HTERT RPE-1 (cell line): ENCODE results near the gene CD151.

Source experiments
- in situ Hi-C: fragments of 300-500 bp; cut with MboI; formaldehyde crosslinking; loops from 4 replicates; pipeline ENCODE4 v1.14.3; 2020; ENCODE audit warnings: low sequenced_read_pairs

The CD151 gene

GRCh38 chr11:855330-855674, 22.6 kb downstream of the CD151 start:
- in situ Hi-C loops: no loop called here

- in situ Hi-C loops: no loop called here
These were observed 23.0 kb downstream of the CD151 start for GRCh38 chr11:855796-856195.

GRCh38 chr11:856397-856796, 23.6 kb downstream of the CD151 start:
- in situ Hi-C loops: no loop called here

GRCh38 chr11:858053-858761, 25.5 kb downstream of the CD151 start:
- in situ Hi-C loops: no loop called here

- in situ Hi-C loops: no loop called here
These were observed 26.1 kb downstream of the CD151 start for GRCh38 chr11:858762-859339.

- in situ Hi-C loops: no loop called here
These were observed 26.8 kb downstream of the CD151 start for GRCh38 chr11:859394-860131.

- in situ Hi-C loops: no loop called here
These were observed 27.7 kb downstream of the CD151 start for GRCh38 chr11:860234-861104.

- in situ Hi-C loops: no loop called here
These were observed 28.3 kb downstream of the CD151 start for GRCh38 chr11:861105-861479.

- in situ Hi-C loops: no loop called here
These were observed 29.4 kb downstream of the CD151 start for GRCh38 chr11:862081-862661.

GRCh38 chr11:862696-863022, 29.9 kb downstream of the CD151 start:
- in situ Hi-C loops: no loop called here

- in situ Hi-C loops: no loop called here
These were observed 30.5 kb downstream of the CD151 start for GRCh38 chr11:863023-863909.

- in situ Hi-C loops: no loop called here
These were observed 31.4 kb downstream of the CD151 start for GRCh38 chr11:863910-864827.

- in situ Hi-C loops: no loop called here
These were observed 32.1 kb downstream of the CD151 start for GRCh38 chr11:864898-865297.

GRCh38 chr11:865462-866430, 33.0 kb downstream of the CD151 start:
- in situ Hi-C loops: no loop called here

- in situ Hi-C loops: no loop called here
These were observed 33.7 kb downstream of the CD151 start for GRCh38 chr11:866481-866880.

- in situ Hi-C loops: no loop called here
These were observed 35.2 kb downstream of the CD151 start for GRCh38 chr11:867856-868358.

- in situ Hi-C loops: no loop called here
These were observed 35.6 kb downstream of the CD151 start for GRCh38 chr11:868394-868793.

GRCh38 chr11:868802-869201, 36.0 kb downstream of the CD151 start:
- in situ Hi-C loops: no loop called here
